Measurements from ENCODE around the gene SH3BP1. TPM values are rescaled to one million over a fixed set of nuclear protein-coding genes. Genes with fewer than 3 reads are reported as not detected.
"Not testable (repeated sequence)": the region's sequence is repeated elsewhere in the genome, so short reads cannot be mapped to it uniquely, and the experiment has no call there.

SH3BP1 gene
- polyA plus RNA-seq, 3 donors, result 13.9 to 24.7 (median 24.1) TPM

DNA sequence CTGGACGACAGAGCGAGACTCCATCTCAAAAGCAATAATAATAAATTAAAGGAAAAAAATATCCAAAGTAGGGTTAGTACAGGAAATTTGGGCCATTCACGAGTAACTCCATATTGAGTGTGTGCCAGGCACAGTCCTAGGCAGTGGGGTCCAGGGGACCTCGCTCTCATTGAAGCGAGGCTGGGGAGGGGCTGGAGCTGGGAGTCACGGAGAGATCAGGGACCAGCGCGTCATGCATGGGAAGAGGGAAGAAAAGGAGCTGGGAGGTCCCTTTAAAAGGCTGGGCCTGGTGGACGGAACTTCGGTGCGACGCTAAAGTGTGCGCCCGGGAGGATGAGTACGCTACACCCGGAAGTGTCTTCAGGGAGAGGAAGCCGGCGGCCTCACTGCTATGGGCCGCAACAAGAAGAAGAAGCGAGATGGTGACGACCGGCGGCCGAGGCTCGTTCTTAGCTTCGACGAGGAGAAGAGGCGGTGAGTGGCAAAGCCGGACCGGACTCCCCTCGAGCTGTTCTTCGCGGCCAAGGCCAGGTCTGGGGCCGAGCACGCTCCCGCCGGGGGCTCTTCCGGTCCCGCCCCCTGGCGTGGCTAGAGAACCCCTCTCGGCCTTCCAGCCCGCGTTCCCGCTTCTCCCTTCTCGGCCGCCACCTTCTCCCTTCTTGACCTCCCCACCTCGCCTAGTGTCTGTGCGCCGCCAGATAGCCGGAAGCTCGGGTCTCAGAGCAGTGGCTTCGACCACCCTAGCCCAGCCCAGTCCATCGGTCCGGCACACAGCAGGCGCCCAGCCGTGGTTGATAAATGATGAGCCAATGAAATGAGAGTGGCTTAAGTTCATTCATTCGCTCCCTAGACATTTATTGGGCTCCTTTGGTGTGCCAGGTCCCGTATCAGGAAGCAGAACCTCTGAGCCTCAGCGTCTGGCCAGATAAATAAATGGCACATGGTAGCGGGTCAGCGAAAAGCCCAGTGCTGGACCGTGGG, 46.8 kb downstream of the SH3BP1 start, which contains the start of gene NOL12:
Gene NOL12, plus strand, starts transcription at position 342 of the 981 bp plus-strand sequence. Its CDS starts 50 bp downstream, at position 392.
- DNase-seq (ENCODE audit: extremely low read depth in 1 of 11, low read depth in 9 of 11, low spot score in 4 of 11), result peak in 10 of 11 donors; percentile 71 to 87 (median 84)

DNA sequence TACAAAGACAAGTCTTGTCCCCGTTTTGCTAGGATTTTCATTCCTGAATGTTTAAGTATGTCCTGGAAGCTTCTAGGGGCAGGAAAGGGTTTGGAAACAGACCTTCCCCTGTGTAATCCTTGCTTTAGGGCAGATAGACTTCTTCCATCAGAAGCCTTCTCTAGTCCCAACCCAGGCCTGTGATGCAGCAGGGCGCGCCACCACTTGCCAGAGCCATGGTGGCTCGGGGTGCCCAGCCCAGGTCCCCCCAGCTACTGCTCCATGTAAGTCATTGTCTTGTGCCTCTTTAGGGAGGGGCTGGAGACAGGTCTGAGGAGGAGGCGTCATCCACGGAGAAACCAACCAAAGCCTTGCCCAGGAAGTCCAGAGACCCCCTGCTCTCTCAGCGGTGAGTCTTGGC, 50.9 kb downstream of the SH3BP1 start:
- DNase-seq (ENCODE audit: extremely low read depth in 1 of 11, low read depth in 9 of 11, low spot score in 4 of 11), result no peak

- DNase-seq (ENCODE audit: extremely low read depth in 1 of 11, low read depth in 9 of 11, low spot score in 4 of 11), result no peak
These were observed 51.5 kb downstream of the SH3BP1 start for GRCh38 chr22:37690901-37691504.

DNA sequence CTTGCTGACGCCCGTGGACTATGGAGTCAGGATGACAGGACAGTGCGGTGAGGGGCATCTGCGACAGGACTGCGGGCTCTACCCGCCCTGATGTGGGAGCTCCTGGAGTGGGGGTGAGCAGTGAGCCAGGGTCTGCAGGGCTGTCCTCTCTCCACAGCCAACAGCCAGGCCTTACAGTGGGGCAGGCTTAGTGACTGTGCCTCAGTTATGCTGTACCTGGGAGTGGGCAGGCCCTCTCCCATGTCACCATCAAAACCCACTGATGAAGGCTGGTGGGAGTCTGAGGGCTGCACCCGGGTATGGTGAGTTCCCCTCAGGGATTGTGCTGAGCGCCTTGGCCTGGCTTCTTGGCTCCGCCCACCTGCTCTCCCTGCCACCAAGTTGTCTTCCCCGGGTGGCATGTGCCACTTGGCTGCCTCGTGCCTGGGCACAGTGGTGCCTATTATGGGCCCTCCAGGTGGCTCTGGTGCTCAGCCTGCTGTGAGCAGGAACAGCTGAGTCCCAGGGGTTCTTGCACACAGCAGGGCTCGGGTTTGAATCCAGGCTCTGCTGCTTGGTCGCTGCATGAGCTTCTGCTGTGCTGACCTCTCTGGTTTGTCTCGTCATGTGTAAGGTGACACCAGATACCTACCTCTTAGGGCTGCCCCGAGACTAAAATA, 53.3 kb downstream of the SH3BP1 start:
- DNase-seq (ENCODE audit: extremely low read depth in 1 of 11, low read depth in 9 of 11, low spot score in 4 of 11), result no peak

- not testable (repeated sequence) for DNase-seq (ENCODE audit: extremely low read depth in 1 of 11, low read depth in 9 of 11, low spot score in 4 of 11)
These were observed 54.7 kb downstream of the SH3BP1 start for GRCh38 chr22:37694131-37694530.

GRCh38 chr22:37696260-37696656, 56.8 kb downstream of the SH3BP1 start:
- not testable (repeated sequence) for DNase-seq (ENCODE audit: extremely low read depth in 1 of 11, low read depth in 9 of 11, low spot score in 4 of 11)

DNA sequence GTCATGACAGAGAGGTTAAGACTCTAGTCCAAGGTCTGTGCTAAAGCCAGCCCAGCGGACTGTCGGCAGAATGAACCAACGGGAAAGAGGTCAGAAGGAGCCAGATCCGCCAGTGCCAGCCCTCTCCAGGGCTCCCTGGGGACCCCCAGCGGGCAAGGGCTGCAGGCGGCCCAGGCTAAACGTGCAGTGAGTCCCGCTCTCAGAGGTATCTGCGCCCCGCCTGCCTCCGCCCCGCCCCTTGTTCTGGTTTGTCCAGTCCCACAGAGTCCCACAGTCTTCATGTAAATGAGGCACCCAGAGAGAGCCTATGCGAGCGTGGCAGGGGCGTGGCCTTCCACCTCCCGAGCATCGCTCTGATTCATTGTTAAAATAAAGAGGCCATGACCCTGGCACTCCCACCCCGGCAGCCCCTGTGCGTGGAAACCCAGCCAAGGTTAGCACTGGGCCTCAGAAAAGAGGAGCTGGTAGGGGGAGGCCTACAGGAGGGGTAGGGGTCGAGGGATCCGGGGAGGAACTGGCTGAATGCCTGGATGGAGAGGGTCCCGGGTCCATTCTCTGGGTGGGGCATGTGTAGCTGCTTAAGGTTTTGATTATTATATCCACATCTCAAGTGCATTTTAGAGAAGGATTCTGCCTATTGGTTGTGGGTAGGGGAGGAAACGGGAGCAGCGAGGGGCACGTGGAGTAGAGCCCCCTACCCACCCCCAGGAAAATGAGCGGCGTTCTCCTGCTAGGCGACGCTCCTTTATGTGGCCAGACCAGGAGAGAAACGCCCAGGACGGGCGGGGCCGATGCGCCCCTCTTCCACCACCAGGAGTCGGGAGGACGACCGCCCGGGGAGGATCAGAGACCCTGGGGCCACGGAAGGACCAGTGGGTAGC, 57.4 kb downstream of the SH3BP1 start, which contains the start of gene TRIOBP:
Gene TRIOBP, plus strand, starts transcription at position 392 of the 881 bp plus-strand sequence. CDS start 4,318 bp downstream, outside the sequence.
- peak in 10 of 11 donors; percentile 78 to 94 (median 88) for DNase-seq (ENCODE audit: extremely low read depth in 1 of 11, low read depth in 9 of 11, low spot score in 4 of 11)

- DNase-seq (ENCODE audit: extremely low read depth in 1 of 11, low read depth in 9 of 11, low spot score in 4 of 11), result no peak
These were observed 58.0 kb downstream of the SH3BP1 start for GRCh38 chr22:37697538-37697835.

GRCh38 chr22:37701141-37701786, 61.8 kb downstream of the SH3BP1 start:
- no peak for DNase-seq (ENCODE audit: extremely low read depth in 1 of 11, low read depth in 9 of 11, low spot score in 4 of 11)

- DNase-seq (ENCODE audit: extremely low read depth in 1 of 11, low read depth in 9 of 11, low spot score in 4 of 11), result no peak
These were observed 64.4 kb downstream of the SH3BP1 start for GRCh38 chr22:37703906-37704305.

DNA sequence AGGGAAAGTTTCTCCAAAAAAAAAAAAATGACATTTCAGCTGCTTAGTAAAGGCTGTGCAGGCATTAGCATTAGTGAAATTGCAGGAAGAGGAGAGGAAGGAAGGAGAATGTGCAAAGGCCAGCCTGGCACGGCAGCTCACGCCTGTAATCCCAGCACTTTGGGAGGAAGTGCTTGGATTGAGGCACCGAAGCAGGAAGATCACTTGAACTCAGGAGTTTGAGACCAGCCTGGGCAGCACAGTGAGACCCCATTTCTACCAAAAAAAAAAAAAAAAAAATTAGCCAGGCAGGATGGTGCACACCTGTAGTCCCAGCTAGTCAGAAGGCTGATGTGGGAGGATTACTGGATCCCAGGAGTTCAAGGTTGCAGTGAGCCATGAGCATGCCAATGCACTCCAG, 65.2 kb downstream of the SH3BP1 start:
- DNase-seq (ENCODE audit: extremely low read depth in 1 of 11, low read depth in 9 of 11, low spot score in 4 of 11), result no peak

DNA sequence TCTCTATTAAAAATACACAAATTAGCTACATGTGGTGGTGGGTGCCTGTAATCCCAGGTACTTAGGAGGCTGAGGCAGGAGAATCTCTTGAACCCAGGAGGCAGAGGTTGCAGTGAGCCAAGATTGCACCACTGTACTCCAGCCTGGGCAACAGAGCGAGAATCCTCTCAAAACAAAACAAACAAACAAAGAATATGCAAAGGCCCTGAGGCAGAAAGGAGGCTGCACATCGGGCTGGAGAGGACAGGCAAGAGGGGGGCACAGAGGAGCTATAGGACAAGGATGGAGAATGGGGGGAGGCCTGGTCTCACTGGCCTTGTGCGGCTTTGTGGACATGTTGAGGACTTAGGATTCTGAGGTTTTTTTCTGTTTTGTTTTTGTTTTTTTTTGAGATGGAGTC, 65.7 kb downstream of the SH3BP1 start:
- no peak for DNase-seq (ENCODE audit: extremely low read depth in 1 of 11, low read depth in 9 of 11, low spot score in 4 of 11)

Other genes with a start within 250 kb of the SH3BP1 start
- 1 to 10 TPM; 1.2 to 2.2 (median 2.0) TPM for gene ELFN2, start 212.2 kb upstream of the SH3BP1 start, polyA plus RNA-seq (ENCODE audit: insufficient read length in 3 of 3)
- 10 to 100 TPM in 1 of 3 donors, 1 to 10 TPM in 2; 9.5 to 10.4 (median 10.0) TPM for gene MFNG, start 153.3 kb upstream of the SH3BP1 start, polyA plus RNA-seq (ENCODE audit: insufficient read length in 3 of 3)
- gene CARD10, start 120.3 kb upstream of the SH3BP1 start, polyA plus RNA-seq (ENCODE audit: insufficient read length in 3 of 3), result 10 to 100 TPM; 20.6 to 26.1 (median 23.2) TPM
- 10 to 100 TPM; 33.3 to 54.7 (median 49.4) TPM for gene CDC42EP1, start 79.2 kb upstream of the SH3BP1 start, polyA plus RNA-seq (ENCODE audit: insufficient read length in 3 of 3)
- gene LGALS2, start 59.6 kb upstream of the SH3BP1 start, polyA plus RNA-seq (ENCODE audit: insufficient read length in 3 of 3), result 10 to 100 TPM; 32.2 to 35.1 (median 34.0) TPM
- 10 to 100 TPM; 46.3 to 83.9 (median 57.4) TPM for gene GGA1, start 30.8 kb upstream of the SH3BP1 start, polyA plus RNA-seq (ENCODE audit: insufficient read length in 3 of 3)
- gene PDXP, start 19.1 kb downstream of the SH3BP1 start, polyA plus RNA-seq (ENCODE audit: insufficient read length in 3 of 3), result 10 to 100 TPM; 13.6 to 20.5 (median 17.7) TPM
- 100 to 1,000 TPM; 311 to 548 (median 409) TPM for gene LGALS1, start 36.0 kb downstream of the SH3BP1 start, polyA plus RNA-seq (ENCODE audit: insufficient read length in 3 of 3)
- 10 to 100 TPM; 15.2 to 23.0 (median 23.0) TPM for gene NOL12, start 46.7 kb downstream of the SH3BP1 start, polyA plus RNA-seq (ENCODE audit: insufficient read length in 3 of 3)
- 10 to 100 TPM; 57.5 to 80.8 (median 78.7) TPM for gene TRIOBP, start 57.4 kb downstream of the SH3BP1 start, polyA plus RNA-seq (ENCODE audit: insufficient read length in 3 of 3)
- gene GCAT, start 168.3 kb downstream of the SH3BP1 start, polyA plus RNA-seq (ENCODE audit: insufficient read length in 3 of 3), result 10 to 100 TPM; 10.4 to 17.9 (median 16.6) TPM
- not detected for gene GALR3, start 183.7 kb downstream of the SH3BP1 start, polyA plus RNA-seq (ENCODE audit: insufficient read length in 3 of 3)
- 10 to 100 TPM; 23.2 to 26.5 (median 26.3) TPM for gene ANKRD54, start 204.7 kb downstream of the SH3BP1 start, polyA plus RNA-seq (ENCODE audit: insufficient read length in 3 of 3)
- 1,000 to 10,000 TPM in 2 of 3 donors, 100 to 1,000 TPM in 1; 915 to 1,103 (median 1,045) TPM for gene EIF3L, start 209.8 kb downstream of the SH3BP1 start, polyA plus RNA-seq (ENCODE audit: insufficient read length in 3 of 3)